Thoracic aorta (tissue), 2 donors: ENCODE measurements around the gene FOXP1. TPM values are rescaled to one million over a fixed set of nuclear protein-coding genes. Genes with fewer than 3 reads are reported as not detected.

Experiments used
- ATAC-seq: fragments of 150-250 bp; one replicate; pipeline ENCODE4 v1.8.0; 2017; ENCODE audit warnings: low read depth; ENCODE audit not compliant: insufficient number of reproducible peaks, low FRiP score
- DNase-seq: peaks from one replicate; pipeline ENCODE4 v3.0.0-alpha.2; 2020; ENCODE audit warnings: low spot score
- H3K27ac ChIP-seq, 2 donors: fragments of 200-600 bp; sonication (generic); 1 replicate in 1 of 2; 2 replicates in 1 of 2; pipeline ENCODE4 v1.5.1; 2016; ENCODE audit warnings: mild to moderate bottlenecking in 2 of 2, moderate library complexity in 2 of 2
- H3K27me3 ChIP-seq: fragments of 200-600 bp; sonication (generic); replicated peaks from 2 replicates; pipeline ENCODE4 v1.6.0; 2016; ENCODE audit warnings: mild to moderate bottlenecking; ENCODE audit not compliant: insufficient read depth
- H3K36me3 ChIP-seq: fragments of 200-600 bp; sonication (generic); one replicate; pipeline ENCODE4 v1.5.1; 2016
- H3K4me1 ChIP-seq, 2 donors: fragments of 200-600 bp; sonication (generic); 1 replicate in 1 of 2; 2 replicates in 1 of 2; pipeline versions ENCODE4 v1.5.1 to v1.6.0; 2016; ENCODE audit warnings: low read depth in 2 of 2, mild to moderate bottlenecking in 1 of 2; ENCODE audit not compliant: control insufficient read depth in 1 of 2
- H3K4me3 ChIP-seq: fragments of 200-600 bp; sonication (generic); 2 replicates; pipeline ENCODE4 v1.5.1; 2016; ENCODE audit warnings: mild to moderate bottlenecking
- H3K9me3 ChIP-seq: fragments of 200-600 bp; sonication (generic); 2 replicates; pipeline ENCODE4 v1.5.1; 2016
- total RNA-seq, 2 donors: library from RNA; depleted of rRNA; stranded (reverse); fragments of >200 nt; gene quantifications; one replicate each; pipeline versions ENCODE4 v1.1.0 to v1.2.3, GENCODE V29; 2016
- TF ChIP-seq, protein P1 (sequence below): fragments of 200-600 bp; sonication (generic); IDR thresholded peaks from one replicate; pipeline ENCODE4 v1.5.1; 2019; ENCODE audit warnings: antibody characterized with exemption

FOXP1 gene
- total RNA-seq, 2 donors from 2014 or later, result 176 to 255 TPM

DNA sequence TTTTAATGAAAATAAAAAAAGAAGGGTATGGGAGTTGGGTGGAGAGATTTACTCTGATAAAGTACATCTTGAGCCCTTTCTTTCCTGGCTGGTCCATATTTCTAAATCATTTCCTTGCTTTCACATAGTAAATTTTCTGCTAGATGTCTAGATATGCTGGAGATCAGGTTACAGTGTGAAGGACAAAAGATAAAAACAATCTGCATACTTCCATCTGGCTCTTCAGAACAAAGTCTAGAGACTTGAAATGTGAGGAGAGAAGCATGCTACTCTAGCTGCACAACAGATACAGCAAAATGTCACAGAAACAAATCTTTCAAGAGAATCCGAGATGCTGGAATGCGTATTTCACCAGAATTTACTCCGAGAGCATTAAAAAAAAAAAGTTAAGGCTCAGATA is 42.2 kb downstream of the FOXP1 start:
- H3K36me3 ChIP-seq, result no peaks in the 10 kb centered on the region
- no peak for DNase-seq
- TF ChIP-seq, protein P1, sequence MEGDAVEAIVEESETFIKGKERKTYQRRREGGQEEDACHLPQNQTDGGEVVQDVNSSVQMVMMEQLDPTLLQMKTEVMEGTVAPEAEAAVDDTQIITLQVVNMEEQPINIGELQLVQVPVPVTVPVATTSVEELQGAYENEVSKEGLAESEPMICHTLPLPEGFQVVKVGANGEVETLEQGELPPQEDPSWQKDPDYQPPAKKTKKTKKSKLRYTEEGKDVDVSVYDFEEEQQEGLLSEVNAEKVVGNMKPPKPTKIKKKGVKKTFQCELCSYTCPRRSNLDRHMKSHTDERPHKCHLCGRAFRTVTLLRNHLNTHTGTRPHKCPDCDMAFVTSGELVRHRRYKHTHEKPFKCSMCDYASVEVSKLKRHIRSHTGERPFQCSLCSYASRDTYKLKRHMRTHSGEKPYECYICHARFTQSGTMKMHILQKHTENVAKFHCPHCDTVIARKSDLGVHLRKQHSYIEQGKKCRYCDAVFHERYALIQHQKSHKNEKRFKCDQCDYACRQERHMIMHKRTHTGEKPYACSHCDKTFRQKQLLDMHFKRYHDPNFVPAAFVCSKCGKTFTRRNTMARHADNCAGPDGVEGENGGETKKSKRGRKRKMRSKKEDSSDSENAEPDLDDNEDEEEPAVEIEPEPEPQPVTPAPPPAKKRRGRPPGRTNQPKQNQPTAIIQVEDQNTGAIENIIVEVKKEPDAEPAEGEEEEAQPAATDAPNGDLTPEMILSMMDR, result no peak
- no peak for ATAC-seq
- H3K4me3 ChIP-seq, result no peak overlapping the region
- peak overlapping the region in 1 of 2 donors; percentile 91 for H3K27ac ChIP-seq
- H3K27me3 ChIP-seq, result no peaks in the 10 kb centered on the region
- H3K9me3 ChIP-seq, result no peaks in the 10 kb centered on the region
- peaks cover 35 to 57% of the 10 kb centered on the region in 2 donors for H3K4me1 ChIP-seq

DNA sequence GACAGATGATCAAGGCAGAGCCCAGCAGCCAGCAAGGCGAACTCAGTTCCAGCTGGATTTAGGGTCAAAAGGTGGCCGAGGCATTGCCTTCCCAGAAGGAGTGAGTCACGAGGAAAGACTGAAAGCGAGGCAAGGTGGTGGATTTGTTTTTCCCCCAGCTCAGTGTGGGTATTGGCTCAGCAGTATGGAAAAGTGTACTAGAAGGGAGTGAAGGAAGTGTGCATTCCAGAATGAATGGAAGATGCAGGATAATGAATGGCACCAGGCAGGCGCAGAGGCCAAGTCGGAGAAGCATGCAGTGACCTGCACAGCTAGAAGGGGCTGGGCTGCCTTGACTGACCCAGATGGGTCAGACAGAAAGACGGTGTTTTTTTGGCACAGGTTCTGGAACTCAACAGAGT is 46.3 kb downstream of the FOXP1 start:
- H3K27me3 ChIP-seq, result no peaks in the 10 kb centered on the region
- DNase-seq (peak; percentile 42), ATAC-seq (peak; percentile 92)
- peaks cover 29 to 61% of the 10 kb centered on the region in 2 donors for H3K4me1 ChIP-seq
- H3K27ac ChIP-seq, result peak overlapping the region; percentile 70 to 84
- H3K36me3 ChIP-seq, result no peaks in the 10 kb centered on the region
- peak overlapping the region; percentile 26 for H3K4me3 ChIP-seq
- H3K9me3 ChIP-seq, result no peaks in the 10 kb centered on the region
- TF ChIP-seq, protein P1, result no peak

DNA sequence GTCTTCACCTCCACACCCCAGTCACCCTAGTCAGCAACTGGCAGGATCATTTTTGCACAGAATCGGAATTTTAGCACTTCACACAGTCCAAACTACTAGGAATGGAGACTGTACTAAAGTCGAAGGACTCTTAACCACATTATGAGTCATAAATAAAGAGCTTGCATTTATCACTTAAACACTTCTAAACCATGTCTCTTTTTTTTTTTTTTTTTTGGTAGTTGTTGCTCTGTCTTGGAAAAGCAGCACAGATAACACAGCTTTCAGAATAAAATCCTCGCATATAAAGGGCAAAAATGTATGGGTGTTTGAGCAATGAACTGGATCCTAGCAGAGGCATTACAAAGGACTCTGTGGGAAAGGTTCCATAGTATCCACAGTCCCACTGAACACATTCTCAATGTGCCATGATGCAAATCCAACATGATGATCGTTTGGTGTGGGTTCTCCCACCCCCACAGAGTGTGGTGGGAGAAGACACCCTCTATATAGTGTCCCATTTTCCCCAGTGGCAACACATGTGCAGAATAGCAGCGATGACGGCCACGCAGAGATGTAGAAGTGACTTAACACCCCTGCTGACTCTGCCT is 47.1 kb downstream of the FOXP1 start:
- Histone ChIP-seq H3K36me3 (no peaks in the 10 kb centered on the region), H3K27ac (peak overlapping the region; percentile 70 to 84), H3K4me3 (peak overlapping the region; percentile 26), H3K4me1 (peaks cover 22 to 54% of the 10 kb centered on the region in 2 donors), H3K27me3 (no peaks in the 10 kb centered on the region), H3K9me3 (no peaks in the 10 kb centered on the region)
- DNase-seq (no peak), ATAC-seq (no peak)
- TF ChIP-seq, protein P1, result no peak

DNA sequence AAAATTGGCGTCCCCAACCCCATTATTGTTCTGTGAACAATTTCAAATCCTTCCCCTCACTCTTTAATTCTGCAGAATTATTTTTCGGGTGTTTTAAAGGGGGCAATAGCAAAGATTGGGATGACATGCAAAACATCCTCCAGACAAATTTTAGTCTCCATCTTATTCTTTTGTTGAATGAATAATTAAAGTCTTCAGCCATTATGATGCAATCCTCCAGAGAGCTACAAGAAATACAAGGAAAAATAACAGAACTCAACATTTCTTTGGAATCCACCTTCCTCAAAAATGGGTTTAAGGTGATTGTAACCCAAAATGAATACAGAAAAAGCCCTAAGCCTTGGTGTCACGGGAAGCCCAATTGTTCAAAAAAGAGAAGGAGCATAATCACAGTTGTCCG is 49.9 kb downstream of the FOXP1 start:
- H3K27ac ChIP-seq, result no peak overlapping the region
- peaks cover 12 to 42% of the 10 kb centered on the region in 2 donors for H3K4me1 ChIP-seq
- no peaks in the 10 kb centered on the region for H3K36me3 ChIP-seq
- no peak overlapping the region for H3K4me3 ChIP-seq
- ATAC-seq (no peak), DNase-seq (no peak)
- no peaks in the 10 kb centered on the region for H3K9me3 ChIP-seq
- TF ChIP-seq, protein P1, result no peak
- H3K27me3 ChIP-seq, result no peaks in the 10 kb centered on the region

DNA sequence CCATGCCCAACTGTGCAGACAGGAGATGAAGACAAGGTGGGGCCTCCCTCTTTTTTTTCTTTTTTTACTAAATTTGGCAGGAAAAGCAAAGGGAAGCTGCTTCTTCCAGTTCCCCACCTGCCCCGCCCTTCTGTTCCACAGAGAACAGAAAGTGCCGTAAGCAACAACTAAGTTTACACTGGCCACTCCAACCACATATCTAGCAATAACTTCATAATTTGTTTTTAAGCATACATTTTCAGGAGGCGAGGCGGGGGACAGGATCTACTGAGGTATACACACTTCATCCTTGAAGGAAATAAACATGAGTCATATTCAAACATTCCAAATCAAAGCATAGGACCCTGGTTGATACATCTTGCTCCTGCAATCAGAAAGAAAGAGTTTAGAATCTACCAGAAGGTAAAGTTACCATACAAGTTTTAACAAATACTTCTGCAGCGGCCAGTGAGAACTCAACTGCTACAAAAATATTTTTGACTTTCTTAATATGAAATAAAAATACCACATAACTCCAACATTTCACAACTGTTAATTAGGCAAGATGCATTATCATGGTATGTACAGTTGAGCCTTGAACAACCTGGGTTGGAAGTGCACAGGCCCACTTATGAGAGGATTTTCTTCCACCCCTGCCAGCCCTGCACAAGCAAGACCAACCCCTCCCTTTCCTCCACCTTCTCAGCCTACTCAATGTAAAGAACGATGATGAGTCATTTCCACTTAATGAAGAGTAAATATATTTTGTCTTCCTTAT is 50.7 kb downstream of the FOXP1 start:
- peaks cover 10 to 34% of the 10 kb centered on the region in 2 donors for H3K4me1 ChIP-seq
- no peaks in the 10 kb centered on the region for H3K27me3 ChIP-seq
- no peak overlapping the region for H3K27ac ChIP-seq
- H3K4me3 ChIP-seq, result no peak overlapping the region
- ATAC-seq, result no peak
- no peaks in the 10 kb centered on the region for H3K36me3 ChIP-seq
- H3K9me3 ChIP-seq, result no peaks in the 10 kb centered on the region
- TF ChIP-seq, protein P1, result no peak
- no peak for DNase-seq
